GM19455 (cell line): ENCODE results near the gene MICALL1.

Experiments used
- ATAC-seq: cut with Tn5 transposase; IDR thresholded peaks from one replicate; pipeline ENCODE4 v1.9.1; 2021; ENCODE audit not compliant: unreplicated experiment

Gene MICALL1

GRCh38 chr22:37904572-37905533 lies 1.2 kb upstream of the MICALL1 start:
- no peak for ATAC-seq

- no peak for ATAC-seq
Measured at GRCh38 chr22:37906364-37907008, 389 bp downstream of the MICALL1 start.

DNA sequence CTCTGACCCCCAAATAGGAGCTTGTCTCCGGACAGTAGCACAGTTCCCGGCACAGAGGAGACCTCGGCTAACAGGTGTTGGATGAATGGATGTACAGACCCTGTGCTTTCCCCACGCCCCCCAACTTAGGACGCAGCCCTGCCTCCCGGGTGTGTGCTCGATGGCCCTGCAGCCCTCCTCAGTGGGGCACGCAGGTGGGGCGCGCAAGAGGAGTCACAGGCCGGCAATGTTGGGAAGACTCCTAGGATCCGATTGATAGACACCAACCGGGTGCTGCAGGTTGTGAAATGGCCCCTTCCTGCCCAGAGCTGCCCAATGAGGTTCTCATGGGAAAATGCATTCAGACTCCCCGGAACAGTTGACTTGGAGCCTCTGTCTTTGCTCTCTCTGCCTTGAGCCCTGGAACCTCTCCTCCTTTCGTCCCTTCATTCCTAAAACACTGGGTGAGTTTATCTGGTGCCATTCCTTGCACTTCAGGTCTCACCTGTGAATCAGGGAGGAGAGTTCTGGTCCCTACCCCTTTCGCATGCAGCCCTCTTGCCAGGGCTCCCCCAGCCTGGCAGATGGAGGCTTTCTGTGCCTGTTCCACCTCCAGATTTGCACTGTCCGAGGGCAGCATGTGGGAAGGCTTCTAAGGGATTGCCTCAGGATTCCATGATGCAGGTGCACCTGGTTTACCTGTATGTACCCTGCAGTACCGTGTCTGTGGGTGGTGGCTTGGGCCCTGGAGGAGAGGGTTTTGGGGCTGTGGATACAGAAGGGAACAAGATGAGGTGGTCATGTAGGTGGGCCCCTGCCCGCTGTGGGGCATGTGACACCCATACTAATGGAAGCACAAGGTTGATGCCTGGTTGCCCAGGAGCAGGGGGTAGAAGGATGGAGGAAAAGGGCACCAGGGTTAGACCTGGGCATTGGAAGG lies 1.2 kb downstream of the MICALL1 start:
- no peak for ATAC-seq

- ATAC-seq = no peak
Measured at GRCh38 chr22:37909766-37910165, 3.7 kb downstream of the MICALL1 start.

DNA sequence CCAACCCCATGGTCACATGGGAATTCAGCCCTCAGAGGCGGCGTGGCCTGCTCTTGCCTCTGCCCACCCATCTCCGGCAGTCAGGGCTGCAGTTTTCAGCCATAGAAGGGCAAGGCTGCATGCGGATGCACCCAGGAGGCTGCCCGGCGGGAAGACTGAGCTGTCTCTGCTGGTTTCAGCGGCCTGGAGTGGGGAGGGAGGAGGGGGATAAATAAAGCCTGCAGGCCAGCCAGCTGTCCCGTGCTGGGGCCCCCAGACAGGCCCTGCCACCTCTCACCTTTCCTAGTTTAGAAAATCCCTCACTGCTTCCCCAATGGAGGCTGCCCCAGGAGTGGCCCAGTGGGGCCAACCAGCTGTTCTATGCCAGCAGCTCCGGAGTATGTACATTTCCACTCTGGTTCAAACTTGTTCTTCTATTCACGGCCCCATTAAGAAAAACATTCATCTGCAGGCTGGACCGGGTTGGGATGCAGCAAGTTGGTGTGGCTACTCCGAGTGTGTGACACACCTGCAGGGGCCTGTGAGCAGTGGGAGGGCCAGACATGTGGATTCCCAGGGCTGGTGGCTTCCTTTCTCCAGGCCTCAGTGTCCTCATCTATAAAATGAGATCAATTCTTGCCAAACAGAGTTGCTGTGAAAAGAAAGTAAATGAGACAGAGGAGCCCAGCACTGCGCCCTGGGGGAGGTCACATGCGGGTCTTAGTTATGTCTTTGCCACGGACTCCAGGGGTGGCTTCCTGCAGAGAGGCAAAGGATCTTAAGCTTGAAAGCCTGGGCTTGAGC lies 5.0 kb downstream of the MICALL1 start:
- ATAC-seq = no peak

- ATAC-seq = no peak
Measured at GRCh38 chr22:37911697-37912096, 5.6 kb downstream of the MICALL1 start.

GRCh38 chr22:37912171-37912570 lies 6.1 kb downstream of the MICALL1 start:
- no peak for ATAC-seq

DNA sequence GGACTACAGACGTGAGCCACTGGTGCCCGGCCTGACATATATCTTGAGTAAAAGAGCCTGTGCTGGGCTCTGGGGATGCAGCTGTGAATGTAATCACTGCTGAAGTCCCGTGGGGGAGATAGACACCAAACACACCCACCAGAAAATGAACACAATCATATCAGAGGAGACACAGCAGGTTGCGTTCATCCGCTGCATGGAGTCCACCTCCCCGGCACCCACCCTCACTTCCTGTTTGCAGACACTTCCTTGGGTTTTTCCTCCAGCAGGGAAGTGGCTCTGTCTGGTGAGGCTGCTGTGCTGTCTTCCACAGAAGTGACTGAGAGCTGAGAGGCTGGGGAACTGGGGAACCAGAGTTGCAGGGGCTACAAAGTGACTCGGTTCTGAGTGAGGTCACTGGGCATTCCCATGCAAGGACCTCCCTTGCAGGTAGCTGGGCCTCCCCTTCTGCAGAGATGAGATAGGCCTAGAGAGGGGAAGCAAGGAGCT lies 7.2 kb downstream of the MICALL1 start:
- ATAC-seq = no peak

DNA sequence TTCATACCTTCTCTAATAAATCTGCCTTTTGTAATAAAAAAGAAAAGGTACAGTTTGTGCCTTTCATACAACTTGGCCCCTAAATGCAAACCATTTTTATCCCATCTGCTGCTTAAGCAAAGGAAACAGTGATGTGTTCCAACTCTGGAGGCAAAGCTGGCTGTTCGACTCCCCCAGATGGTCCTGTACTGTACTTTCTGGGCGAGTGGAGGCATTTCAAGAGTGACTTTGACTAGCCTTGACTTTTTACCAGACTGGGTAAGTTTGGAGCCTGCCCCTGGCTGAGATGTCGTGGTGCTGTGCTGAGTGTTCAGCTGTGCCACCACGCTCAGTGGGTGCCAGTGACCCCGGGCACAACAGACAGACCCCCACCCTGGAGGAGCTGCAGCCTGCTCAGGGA lies 10.2 kb downstream of the MICALL1 start:
- ATAC-seq = no peak

DNA sequence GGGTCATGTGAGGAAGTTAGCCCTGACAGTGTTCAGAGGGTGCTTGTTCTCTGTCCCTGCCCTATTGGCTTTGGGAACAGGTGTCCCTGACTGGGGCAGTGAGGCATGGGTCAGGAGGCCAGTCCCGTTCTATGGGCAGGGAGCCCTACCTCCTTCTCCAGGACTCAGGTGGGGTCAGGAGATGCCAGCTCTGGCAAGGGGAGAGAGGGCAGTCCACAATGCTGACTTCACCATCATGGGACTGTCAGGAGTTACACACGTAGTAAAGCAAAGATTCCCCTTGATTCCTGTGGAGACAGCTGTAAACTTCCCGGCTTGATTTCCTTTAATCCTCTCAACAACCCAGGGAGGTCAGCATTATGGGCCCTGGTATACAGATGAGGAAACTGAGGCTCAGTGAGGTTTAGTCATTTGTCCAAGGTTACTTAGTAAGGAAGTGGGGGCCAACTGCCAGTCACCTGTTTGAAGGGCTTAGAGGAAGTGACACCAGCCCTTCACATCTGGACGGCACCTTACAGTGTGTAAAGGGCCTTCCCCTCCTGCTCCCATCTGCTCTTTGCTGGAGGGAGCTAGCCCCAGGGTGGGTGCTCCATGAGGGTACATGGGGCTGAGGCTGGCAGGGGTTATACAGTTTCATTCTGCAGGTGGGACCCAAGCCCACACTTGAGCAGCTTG lies 11.9 kb downstream of the MICALL1 start:
- ATAC-seq = no peak

GRCh38 chr22:37918580-37919270 lies 12.6 kb downstream of the MICALL1 start:
- ATAC-seq = no peak

GRCh38 chr22:37920126-37920525 lies 14.0 kb downstream of the MICALL1 start:
- ATAC-seq = no peak

DNA sequence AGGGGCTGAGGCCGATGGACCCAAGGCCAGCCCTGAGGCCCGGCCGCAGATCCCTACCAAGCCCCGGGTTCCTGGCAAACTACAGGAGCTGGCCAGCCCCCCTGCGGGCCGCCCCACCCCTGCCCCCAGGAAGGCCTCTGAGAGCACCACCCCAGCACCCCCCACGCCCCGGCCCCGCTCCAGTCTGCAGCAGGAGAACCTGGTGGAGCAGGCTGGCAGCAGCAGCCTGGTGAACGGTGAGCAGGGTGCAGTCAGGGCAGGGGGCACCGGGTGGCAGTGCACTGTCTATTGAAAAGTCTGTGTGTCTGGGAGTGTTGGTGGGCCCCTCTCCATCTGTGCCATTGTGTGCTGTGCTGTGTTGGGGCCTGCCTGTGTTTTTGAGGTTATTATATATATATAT lies 16.1 kb downstream of the MICALL1 start:
- no peak for ATAC-seq

- ATAC-seq = no peak
Measured at GRCh38 chr22:37923927-37924326, 17.8 kb downstream of the MICALL1 start.

GRCh38 chr22:37924386-37925065 lies 18.4 kb downstream of the MICALL1 start:
- no peak for ATAC-seq

GRCh38 chr22:37925330-37925729 lies 19.2 kb downstream of the MICALL1 start:
- ATAC-seq = no peak

DNA sequence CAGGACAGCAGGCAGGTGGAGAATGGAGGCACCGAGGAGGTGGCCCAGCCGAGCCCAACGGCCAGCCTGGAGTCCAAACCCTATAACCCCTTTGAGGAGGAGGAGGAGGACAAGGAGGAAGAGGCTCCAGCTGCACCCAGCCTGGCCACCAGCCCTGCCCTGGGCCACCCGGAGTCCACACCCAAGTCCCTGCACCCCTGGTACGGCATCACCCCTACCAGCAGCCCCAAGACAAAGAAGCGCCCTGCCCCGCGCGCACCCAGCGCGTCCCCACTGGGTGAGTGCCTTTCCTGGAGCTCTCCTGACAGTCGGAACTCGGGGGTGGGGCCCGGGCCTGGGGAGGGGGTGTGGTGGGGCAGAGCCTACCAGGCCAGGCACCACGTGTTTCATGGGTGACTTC lies 19.7 kb downstream of the MICALL1 start:
- no peak for ATAC-seq

GRCh38 chr22:37926358-37926757 lies 20.3 kb downstream of the MICALL1 start:
- ATAC-seq = no peak
